ENCODE results near the gene HOXA7. TPM values are rescaled to one million over a fixed set of nuclear protein-coding genes. Genes with fewer than 3 reads are reported as not detected.

The HOXA7 gene
- total and polyA plus RNA-seq, 12 donors = 0.04 TPM; not detected in 11

- Histone ChIP-seq H3K27ac (no peak overlapping the region), H3K4me1 (peaks cover 0 to 36% (median 13%) of the 10 kb centered on the region in 9 donors), H3K36me3 (no peaks in the 10 kb centered on the region), H3K4me3 (no peak overlapping the region), H3K27me3 (peaks cover 46 to 100% (median 100%) of the 10 kb centered on the region in 7 donors), H3K9me3 (no peaks in the 10 kb centered on the region)
- intact Hi-C loops (cut with DNase I) = no loop called here
- no peak for ATAC-seq
- DNase-seq = no peak
- TF ChIP-seq, protein P1, sequence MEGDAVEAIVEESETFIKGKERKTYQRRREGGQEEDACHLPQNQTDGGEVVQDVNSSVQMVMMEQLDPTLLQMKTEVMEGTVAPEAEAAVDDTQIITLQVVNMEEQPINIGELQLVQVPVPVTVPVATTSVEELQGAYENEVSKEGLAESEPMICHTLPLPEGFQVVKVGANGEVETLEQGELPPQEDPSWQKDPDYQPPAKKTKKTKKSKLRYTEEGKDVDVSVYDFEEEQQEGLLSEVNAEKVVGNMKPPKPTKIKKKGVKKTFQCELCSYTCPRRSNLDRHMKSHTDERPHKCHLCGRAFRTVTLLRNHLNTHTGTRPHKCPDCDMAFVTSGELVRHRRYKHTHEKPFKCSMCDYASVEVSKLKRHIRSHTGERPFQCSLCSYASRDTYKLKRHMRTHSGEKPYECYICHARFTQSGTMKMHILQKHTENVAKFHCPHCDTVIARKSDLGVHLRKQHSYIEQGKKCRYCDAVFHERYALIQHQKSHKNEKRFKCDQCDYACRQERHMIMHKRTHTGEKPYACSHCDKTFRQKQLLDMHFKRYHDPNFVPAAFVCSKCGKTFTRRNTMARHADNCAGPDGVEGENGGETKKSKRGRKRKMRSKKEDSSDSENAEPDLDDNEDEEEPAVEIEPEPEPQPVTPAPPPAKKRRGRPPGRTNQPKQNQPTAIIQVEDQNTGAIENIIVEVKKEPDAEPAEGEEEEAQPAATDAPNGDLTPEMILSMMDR (IDR thresholded peaks at IDR 0.05) = no peak
- WGBS, 2 donors = 17 to 24% methylated on average over 53 of the region's 53 CpGs
Measured at GRCh38 chr7:27139334-27140125, 16.9 kb downstream of the HOXA7 start.

DNA sequence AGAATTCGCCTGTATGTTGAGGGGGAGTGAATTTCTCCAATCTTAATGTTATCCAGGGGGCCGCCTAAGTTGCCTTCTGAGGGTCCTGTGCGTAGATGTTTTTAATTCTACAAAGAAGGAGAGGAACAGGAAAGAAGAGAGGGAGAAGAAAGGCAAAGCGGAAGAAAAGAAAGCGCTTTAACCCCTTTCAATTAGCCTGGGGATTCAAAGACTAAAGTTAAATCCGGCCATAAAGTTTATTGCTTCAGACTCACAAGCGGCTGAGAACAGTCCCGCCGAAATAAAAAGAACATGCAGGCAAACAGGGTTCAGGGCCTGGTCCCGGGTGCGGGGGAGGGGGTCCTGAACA is 17.5 kb downstream of the HOXA7 start:
- ATAC-seq (no peak), DNase-seq (no peak)
- Histone ChIP-seq H3K27me3 (peaks cover 41 to 100% (median 100%) of the 10 kb centered on the region in 7 donors), H3K4me3 (no peak overlapping the region), H3K4me1 (peaks cover 0 to 32% (median 13%) of the 10 kb centered on the region in 9 donors), H3K9me3 (no peaks in the 10 kb centered on the region), H3K36me3 (no peaks in the 10 kb centered on the region), H3K27ac (no peak overlapping the region)
- intact Hi-C loops (cut with DNase I) = no loop called here
- TF ChIP-seq, protein P1 (IDR thresholded peaks at IDR 0.05) = no peak
- WGBS, 2 donors = 24 to 31% methylated on average over 11 of the region's 11 CpGs

- DNase-seq = no peak
- TF ChIP-seq, protein P1 (IDR thresholded peaks at IDR 0.05) = no peak
- 56 to 69% methylated on average over 1 of the region's 1 CpG for WGBS, 2 donors
- peaks cover 36 to 100% (median 100%) of the 10 kb centered on the region in 7 donors for H3K27me3 ChIP-seq
- no peak for ATAC-seq
- H3K27ac ChIP-seq = no peak overlapping the region
- intact Hi-C loops (cut with DNase I) = no loop called here
- H3K4me3 ChIP-seq = no peak overlapping the region
- H3K4me1 ChIP-seq = peaks cover 0 to 27% (median 13%) of the 10 kb centered on the region in 9 donors
- no peaks in the 10 kb centered on the region for H3K9me3 ChIP-seq
- H3K36me3 ChIP-seq = no peaks in the 10 kb centered on the region
Measured at GRCh38 chr7:27138472-27138871, 18.0 kb downstream of the HOXA7 start.

DNA sequence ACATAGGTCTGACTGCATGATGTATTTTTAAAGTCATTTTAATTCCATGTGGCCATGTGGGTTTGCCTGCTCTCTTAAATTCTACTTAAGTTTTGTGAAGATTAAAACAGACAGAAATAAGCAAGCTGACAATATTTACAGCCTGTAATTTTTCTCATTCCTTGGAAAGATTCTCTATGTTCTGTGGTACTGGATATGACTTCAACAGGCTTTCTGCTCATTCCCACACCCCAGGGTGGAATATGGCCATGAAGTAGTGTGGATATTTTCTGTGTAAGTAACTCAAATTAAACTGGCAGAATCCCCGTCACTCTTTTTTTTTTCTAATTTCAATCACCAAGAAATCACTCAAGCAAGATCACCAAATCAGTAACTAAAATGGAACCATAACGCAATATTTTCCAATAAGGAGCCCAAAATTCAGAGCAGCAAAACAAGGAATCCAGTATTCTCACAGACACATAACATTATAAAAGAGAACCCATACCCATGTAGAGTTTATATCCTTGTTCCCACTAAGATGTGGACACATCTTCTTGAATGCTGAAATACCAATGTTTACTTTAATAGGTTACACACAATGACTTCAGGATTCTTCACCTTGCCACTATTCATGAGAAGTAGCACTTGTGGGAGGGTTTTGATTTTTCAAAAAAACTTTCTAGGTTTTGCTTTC is 18.7 kb downstream of the HOXA7 start:
- TF ChIP-seq, protein P1 (IDR thresholded peaks at IDR 0.05) = no peak
- no peak overlapping the region for H3K4me3 ChIP-seq
- H3K27me3 ChIP-seq = peaks cover 32 to 100% (median 100%) of the 10 kb centered on the region in 7 donors
- no peaks in the 10 kb centered on the region for H3K36me3 ChIP-seq
- ATAC-seq (no peak), DNase-seq (no peak)
- peaks cover 0 to 20% (median 6%) of the 10 kb centered on the region in 9 donors for H3K4me1 ChIP-seq
- intact Hi-C loops (cut with DNase I) = no loop called here
- WGBS, 2 donors = 40 to 43% methylated on average over 2 of the region's 2 CpGs
- no peaks in the 10 kb centered on the region for H3K9me3 ChIP-seq
- H3K27ac ChIP-seq = no peak overlapping the region

Data from heart right ventricle (tissue), 16 donors.